Naive thymus-derived CD4-positive, alpha-beta T cell (primary cell): Measurements from ENCODE around the gene SSBP4. TPM values are rescaled to one million over a fixed set of nuclear protein-coding genes. Genes with fewer than 3 reads are reported as not detected.

Experiments
- ATAC-seq: fragments of 150-1000 bp; cut with Tn5 transposase; 2 replicates; pipeline ENCODE4 v1.10.0; 2021; ENCODE audit warnings: mild to moderate bottlenecking, moderate library complexity
- CTCF ChIA-PET: fragments of 350-600 bp; sonication (Branson Sonifier 250); formaldehyde crosslinking; loops from one replicate; lab custom pipeline; 2021; ENCODE audit warnings: antibody characterized with exemption; lab: Charles Lee
- POLR2A ChIA-PET: fragments of 350-600 bp; sonication (Branson Sonifier 250); formaldehyde crosslinking; loops from one replicate; lab custom pipeline; 2021; ENCODE audit warnings: antibody characterized with exemption, inconsistent platforms; lab: Charles Lee
- DNase-seq, 9 donors: peaks; one replicate each; pipeline versions ENCODE4 v3.0.0 to v3.0.0-alpha.2; 2020 to 2022; ENCODE audit warnings: mixed read lengths in 1 of 9
- H3K27ac ChIP-seq: one replicate; pipeline ENCODE4 v1.7.0; 2013; ENCODE audit warnings: mild to moderate bottlenecking, low read depth, low read length, moderate library complexity
- H3K27me3 ChIP-seq, 2 donors: one replicate each; pipeline ENCODE4 v1.7.0; 2013; ENCODE audit warnings: low read length in 2 of 2, mild to moderate bottlenecking in 2 of 2, moderate library complexity in 2 of 2; ENCODE audit not compliant: control insufficient read depth in 2 of 2, insufficient read depth in 2 of 2
- H3K36me3 ChIP-seq, 3 experiments: 1 replicate in 2 of 3; 2 replicates in 1 of 3; pipeline ENCODE4 v1.7.0; 2013; ENCODE audit warnings: low read length in 3 of 3, mild to moderate bottlenecking in 3 of 3, moderate library complexity in 1 of 3; ENCODE audit not compliant: insufficient read depth in 3 of 3, control insufficient read depth in 2 of 3
- H3K4me1 ChIP-seq, 2 donors: one replicate each; pipeline ENCODE4 v1.7.0; 2013; ENCODE audit warnings: low read length in 2 of 2, mild to moderate bottlenecking in 2 of 2, moderate library complexity in 1 of 2; ENCODE audit not compliant: control insufficient read depth in 2 of 2, insufficient read depth in 2 of 2
- H3K4me3 ChIP-seq: 2 replicates; pipeline ENCODE4 v1.7.0; 2013; ENCODE audit warnings: mild to moderate bottlenecking, low read length
- H3K9me3 ChIP-seq, 3 experiments: 1 replicate in 2 of 3; 2 replicates in 1 of 3; pipeline ENCODE4 v1.7.0; 2013; ENCODE audit warnings: low read length in 3 of 3; ENCODE audit not compliant: control insufficient read depth in 2 of 3
- H3K27ac Mint-ChIP-seq, 9 donors: one replicate each; pipeline ENCODE4 v1.8.0; 2020 to 2022; ENCODE audit warnings: mixed read lengths in 9 of 9, mild to moderate bottlenecking in 8 of 9, moderate library complexity in 5 of 9, inconsistent platforms in 2 of 9
- H3K27me3 Mint-ChIP-seq, 5 donors: one replicate each; pipeline ENCODE4 v1.8.0; 2021 to 2022; ENCODE audit warnings: mixed read lengths in 5 of 5, mild to moderate bottlenecking in 1 of 5
- H3K36me3 Mint-ChIP-seq, 5 donors: one replicate each; pipeline ENCODE4 v1.8.0; 2020 to 2022; ENCODE audit warnings: mixed read lengths in 5 of 5, mild to moderate bottlenecking in 3 of 5, inconsistent platforms in 1 of 5
- H3K4me1 Mint-ChIP-seq, 7 donors: one replicate each; pipeline ENCODE4 v1.8.0; 2020 to 2022; ENCODE audit warnings: mixed read lengths in 7 of 7, mild to moderate bottlenecking in 3 of 7, inconsistent platforms in 1 of 7
- H3K4me3 Mint-ChIP-seq, 10 donors: one replicate each; pipeline ENCODE4 v1.8.0; 2020 to 2022; ENCODE audit warnings: mild to moderate bottlenecking in 10 of 10, mixed read lengths in 10 of 10, moderate library complexity in 6 of 10, inconsistent platforms in 2 of 10
- H3K9me3 Mint-ChIP-seq, 11 donors: one replicate each; pipeline ENCODE4 v1.8.0; 2020 to 2022; ENCODE audit warnings: mixed read lengths in 11 of 11, mild to moderate bottlenecking in 4 of 11, inconsistent platforms in 1 of 11, moderate library complexity in 1 of 11
- intact Hi-C, 2 donors: fragments of 100-400 bp; cut with micrococcal nuclease; formaldehyde crosslinking; loops; one replicate each; pipeline ENCODE4 v1.15.1; 2023
- polyA plus RNA-seq, 2 donors: library from polyadenylated mRNA; unstranded; fragments of 300-500 nt; fragmentation: Illumina TruSeq; gene quantifications; one replicate each; pipeline ENCODE4 v1.2.3, GENCODE V29; 2021
- total RNA-seq, 6 experiments: library from RNA in 5 of 6; stranded (reverse) in 5 of 6; gene quantifications; 1 replicate in 5 of 6; 2 replicates in 1 of 6; pipeline ENCODE4 v1.2.3 and lab custom pipeline; 2021 to 2026

SSBP4 gene
- total and polyA plus RNA-seq, 7 experiments from 2014 or later: 27.0 to 185 (median 40.7) TPM

DNA sequence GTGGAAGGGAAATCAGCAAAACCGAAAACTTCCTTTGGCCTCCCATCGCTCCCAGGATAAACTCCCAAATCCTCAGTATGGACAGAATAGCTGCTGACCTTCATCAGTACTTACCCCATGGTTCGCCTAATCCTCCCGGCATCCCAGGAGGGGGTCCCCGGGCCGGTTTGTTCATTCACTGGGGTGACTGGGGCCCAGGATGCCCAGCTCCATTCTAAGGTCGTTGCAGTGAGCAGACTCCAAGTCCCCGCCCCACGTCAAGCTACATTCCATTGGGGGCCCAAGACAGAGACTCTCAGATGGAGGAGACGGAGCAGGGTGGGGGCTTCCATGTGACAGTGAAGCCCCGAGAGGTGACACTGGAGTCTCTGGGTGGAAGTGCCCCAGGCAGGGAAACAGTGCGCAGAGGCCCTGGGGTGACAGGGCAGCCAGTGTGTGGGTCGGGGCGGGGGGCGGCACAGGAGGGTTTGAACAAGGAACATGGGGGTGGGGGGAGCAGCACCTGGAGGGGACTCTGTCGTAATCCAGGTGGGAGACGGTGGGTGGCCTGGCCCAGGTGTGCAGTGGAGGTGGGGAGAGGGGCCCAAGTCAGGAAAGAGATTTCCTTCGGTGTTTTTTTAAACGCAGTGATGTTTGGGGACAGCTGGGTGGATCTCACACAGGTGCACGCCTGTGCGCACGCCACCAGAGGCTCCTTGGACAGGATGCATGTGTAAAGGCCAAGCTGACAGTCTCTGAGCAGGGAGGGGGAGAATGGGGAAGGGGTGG, 5.1 kb downstream of the SSBP4 start:
- POLR2A ChIA-PET: interaction anchor here (1.2 kb wide), 1 partner anchor 13 kb away, joined by 4 read pairs; no protein-coding TSS in a partner anchor

GRCh38 chr19:18424890-18425514, 5.8 kb downstream of the SSBP4 start:
- no peaks in the 10 kb centered on the region for H3K36me3 ChIP-seq
- peak overlapping the region in 3 of 9 donors; percentile 26 to 62 (median 45) for H3K27ac Mint-ChIP-seq
- no peak overlapping the region for H3K4me3 ChIP-seq
- no peak overlapping the region for H3K27ac ChIP-seq
- H3K9me3 ChIP-seq: no peaks in the 10 kb centered on the region
- POLR2A ChIA-PET: interaction anchor here (1.2 kb wide), 1 partner anchor 12 kb away, joined by 4 read pairs; no protein-coding TSS in a partner anchor
- intact Hi-C loops: no loop called here
- ATAC-seq (no peak), DNase-seq (no peak)
- H3K9me3 Mint-ChIP-seq: no peaks in the 10 kb centered on the region
- H3K4me3 Mint-ChIP-seq: no peak overlapping the region
- peaks cover 0 to 8% (median 0%) of the 10 kb centered on the region in 5 donors for H3K36me3 Mint-ChIP-seq
- no peaks in the 10 kb centered on the region for H3K27me3 ChIP-seq
- CTCF ChIA-PET: interaction anchor here (1.1 kb wide), 1 partner anchor 14 kb away, joined by 3 read pairs; no protein-coding TSS in a partner anchor
- peaks cover 27 to 62% (median 49%) of the 10 kb centered on the region in 7 donors for H3K4me1 Mint-ChIP-seq
- H3K27me3 Mint-ChIP-seq: no peaks in the 10 kb centered on the region
- peaks cover 27 to 60% of the 10 kb centered on the region in 2 donors for H3K4me1 ChIP-seq

More for the DNA sequence above, 5.1 kb downstream of the SSBP4 start:
- Mint-ChIP-seq H3K36me3 (peaks cover 0 to 8% (median 0%) of the 10 kb centered on the region in 5 donors), H3K27ac (peak overlapping the region in 2 of 9 donors; percentile 32 to 42), H3K4me1 (peaks cover 27 to 57% (median 44%) of the 10 kb centered on the region in 7 donors), H3K4me3 (peak overlapping the region in 1 of 10 donors; percentile 14), H3K9me3 (no peaks in the 10 kb centered on the region), H3K27me3 (no peaks in the 10 kb centered on the region)
- Histone ChIP-seq H3K36me3 (no peaks in the 10 kb centered on the region), H3K27ac (no peak overlapping the region), H3K9me3 (no peaks in the 10 kb centered on the region), H3K27me3 (no peaks in the 10 kb centered on the region), H3K4me3 (no peak overlapping the region), H3K4me1 (peaks cover 21 to 55% of the 10 kb centered on the region in 2 donors)
- no peak for DNase-seq
- intact Hi-C loops: no loop called here
- ATAC-seq: no peak
- CTCF ChIA-PET: interaction anchor here (0.6 to 1.1 kb wide), 2 partner anchors 13 to 30 kb away, joined by 3 read pairs; no protein-coding TSS in a partner anchor

DNA sequence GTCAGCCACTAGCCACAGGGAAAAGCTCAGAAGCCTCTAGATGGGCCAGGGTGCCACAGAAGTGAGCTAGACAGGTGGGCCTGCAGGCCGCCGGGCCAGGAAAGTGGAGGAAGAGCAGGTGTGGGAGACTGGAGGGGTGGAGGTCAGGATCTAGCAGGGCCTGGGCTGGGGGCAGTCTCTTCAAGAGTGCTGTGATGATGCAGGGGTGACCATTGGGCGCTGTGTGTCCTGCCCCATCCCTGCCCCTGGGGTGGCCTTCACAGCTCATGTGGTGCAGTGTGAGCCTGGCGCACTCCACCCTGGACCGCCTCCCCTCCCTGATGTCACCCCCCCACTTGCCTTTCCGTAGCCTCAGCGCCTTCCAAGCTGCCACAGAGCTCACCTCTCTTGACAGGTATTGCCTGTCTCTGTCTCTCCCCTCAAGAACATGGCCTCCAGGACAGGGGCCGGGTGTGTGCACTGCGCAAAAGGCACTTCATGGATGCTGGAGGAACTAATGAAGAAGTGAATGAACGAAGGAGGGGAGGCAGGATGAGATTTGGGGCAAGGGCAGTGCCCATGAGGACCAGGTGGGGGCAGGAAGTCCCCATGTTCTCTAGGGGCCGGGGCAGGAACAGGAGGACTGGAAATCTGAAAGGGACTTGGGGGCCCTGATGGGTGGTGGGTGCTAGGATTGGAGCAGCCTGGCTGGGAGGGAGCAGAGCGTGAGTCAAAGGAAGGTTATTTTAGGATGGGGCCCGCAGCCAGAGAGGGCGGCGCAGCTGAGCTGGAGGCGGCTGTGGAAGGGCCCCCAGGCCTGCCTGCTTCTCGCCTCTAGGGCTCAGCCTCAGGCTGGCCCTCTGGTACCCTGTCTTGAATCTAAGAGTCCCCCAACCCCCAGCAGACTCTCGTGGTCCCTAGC, 6.6 kb downstream of the SSBP4 start:
- H3K4me1 ChIP-seq: peaks cover 33 to 63% of the 10 kb centered on the region in 2 donors
- H3K36me3 ChIP-seq: no peaks in the 10 kb centered on the region
- peaks cover 27 to 60% (median 46%) of the 10 kb centered on the region in 7 donors for H3K4me1 Mint-ChIP-seq
- H3K9me3 Mint-ChIP-seq: no peaks in the 10 kb centered on the region
- H3K36me3 Mint-ChIP-seq: peaks cover 0 to 6% (median 0%) of the 10 kb centered on the region in 5 donors
- POLR2A ChIA-PET: no interaction called here
- no peaks in the 10 kb centered on the region for H3K27me3 Mint-ChIP-seq
- ATAC-seq (no peak), DNase-seq (no peak)
- H3K4me3 ChIP-seq: no peak overlapping the region
- H3K27ac ChIP-seq: peak overlapping the region; percentile 21
- H3K4me3 Mint-ChIP-seq: peak overlapping the region in 2 of 10 donors; percentile 22 to 27
- no peaks in the 10 kb centered on the region for H3K9me3 ChIP-seq
- H3K27ac Mint-ChIP-seq: peak overlapping the region in 8 of 9 donors; percentile 13 to 83 (median 55)
- CTCF ChIA-PET: interaction anchor here (1.2 kb wide), 1 partner anchor 37 kb away, joined by 3 read pairs; no protein-coding TSS in a partner anchor
- H3K27me3 ChIP-seq: no peaks in the 10 kb centered on the region
- intact Hi-C loops: no loop called here

DNA sequence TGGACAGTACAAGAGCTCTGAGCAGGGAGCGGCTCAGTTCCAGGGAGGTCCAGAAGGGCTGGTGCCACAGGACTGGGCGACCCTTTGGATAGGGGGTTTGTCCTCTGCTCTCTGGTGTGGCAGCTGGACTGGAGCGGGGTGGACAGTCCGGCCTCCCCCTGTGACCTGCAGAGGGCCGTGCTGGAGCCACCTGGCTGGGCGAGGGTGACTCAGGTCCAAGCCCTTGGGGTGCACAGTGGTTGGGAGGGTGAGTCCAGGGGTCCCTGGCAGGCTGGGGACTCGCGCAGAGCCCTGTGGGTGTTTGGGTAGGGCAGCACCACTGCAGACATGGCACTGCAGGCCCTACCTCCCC, 7.2 kb downstream of the SSBP4 start:
- Mint-ChIP-seq H3K9me3 (no peaks in the 10 kb centered on the region), H3K27me3 (no peaks in the 10 kb centered on the region), H3K27ac (peak overlapping the region in 2 of 9 donors; percentile 17 to 45), H3K36me3 (peaks cover 0 to 5% (median 0%) of the 10 kb centered on the region in 5 donors), H3K4me1 (peaks cover 23 to 53% (median 40%) of the 10 kb centered on the region in 7 donors), H3K4me3 (no peak overlapping the region)
- no peaks in the 10 kb centered on the region for H3K9me3 ChIP-seq
- DNase-seq: no peak
- H3K27me3 ChIP-seq: no peaks in the 10 kb centered on the region
- intact Hi-C loops: no loop called here
- peaks cover 27 to 59% of the 10 kb centered on the region in 2 donors for H3K4me1 ChIP-seq
- no peaks in the 10 kb centered on the region for H3K36me3 ChIP-seq
- peak overlapping the region; percentile 21 for H3K27ac ChIP-seq
- no peak overlapping the region for H3K4me3 ChIP-seq
- ChIA-PET CTCF (interaction anchor here (1.2 kb wide), 1 partner anchor 38 kb away, joined by 3 read pairs; no protein-coding TSS in a partner anchor), POLR2A (no interaction called here)
- no peak for ATAC-seq

GRCh38 chr19:18427080-18427742, 8.0 kb downstream of the SSBP4 start:
- H3K9me3 ChIP-seq: no peaks in the 10 kb centered on the region
- no peaks in the 10 kb centered on the region for H3K36me3 ChIP-seq
- DNase-seq (no peak), ATAC-seq (no peak)
- no peaks in the 10 kb centered on the region for H3K27me3 ChIP-seq
- H3K4me3 Mint-ChIP-seq: peak overlapping the region in 1 of 10 donors; percentile 25
- ChIA-PET CTCF (interaction anchor here (0.5 to 1.2 kb wide), 2 partner anchors 39 to 220 kb away, joined by 3 read pairs; no protein-coding TSS in a partner anchor), POLR2A (no interaction called here)
- intact Hi-C loops: no loop called here
- H3K4me1 Mint-ChIP-seq: peaks cover 14 to 50% (median 32%) of the 10 kb centered on the region in 7 donors
- H3K9me3 Mint-ChIP-seq: no peaks in the 10 kb centered on the region
- H3K27me3 Mint-ChIP-seq: no peaks in the 10 kb centered on the region
- H3K36me3 Mint-ChIP-seq: peaks cover 0 to 2% (median 0%) of the 10 kb centered on the region in 5 donors
- H3K27ac Mint-ChIP-seq: peak overlapping the region in 4 of 9 donors; percentile 12 to 41 (median 25)
- peaks cover 23 to 54% of the 10 kb centered on the region in 2 donors for H3K4me1 ChIP-seq
- H3K27ac ChIP-seq: peak overlapping the region; percentile 35
- no peak overlapping the region for H3K4me3 ChIP-seq
